ENCODE measurements around the gene LAMA2. TPM values are rescaled to one million over a fixed set of nuclear protein-coding genes. Genes with fewer than 3 reads are reported as not detected.
A peak's percentile ranks its signal among the peaks of the same experiment; 100 is the strongest.

Gene LAMA2
- total RNA-seq, 1 donor from 2014 or later: 185 TPM

GRCh38 chr6:128954308-128955043, 71.5 kb downstream of the LAMA2 start:
- intact Hi-C loops (cut with micrococcal nuclease): no loop called here
- peaks cover 86% of the 10 kb centered on the region for H3K4me1 ChIP-seq
- no peaks in the 10 kb centered on the region for H3K9me3 ChIP-seq (replicated peaks)
- DNase-seq: no peak
- H3K4me3 ChIP-seq: no peak overlapping the region
- H3K36me3 ChIP-seq: no peaks in the 10 kb centered on the region
- no peak overlapping the region for H3K27ac ChIP-seq (replicated peaks)
- H3K27me3 ChIP-seq (ENCODE audit: low read depth): no peaks in the 10 kb centered on the region
- no peak for TF ChIP-seq CTCF (IDR thresholded peaks at IDR 0.05; ENCODE audit: borderline replicate concordance)

GRCh38 chr6:128963561-128963960, 80.6 kb downstream of the LAMA2 start:
- intact Hi-C loops (cut with micrococcal nuclease): no loop called here
- no peak for DNase-seq
- no peaks in the 10 kb centered on the region for H3K9me3 ChIP-seq (replicated peaks)
- no peaks in the 10 kb centered on the region for H3K36me3 ChIP-seq
- H3K4me1 ChIP-seq: peaks cover 58% of the 10 kb centered on the region
- no peak overlapping the region for H3K4me3 ChIP-seq
- no peaks in the 10 kb centered on the region for H3K27me3 ChIP-seq (ENCODE audit: low read depth)
- TF ChIP-seq CTCF (IDR thresholded peaks at IDR 0.05; ENCODE audit: borderline replicate concordance): no peak
- H3K27ac ChIP-seq (replicated peaks): no peak overlapping the region

GRCh38 chr6:128964233-128964755, 81.4 kb downstream of the LAMA2 start:
- Histone ChIP-seq H3K9me3 (replicated peaks) (no peaks in the 10 kb centered on the region), H3K4me1 (peaks cover 52% of the 10 kb centered on the region), H3K36me3 (no peaks in the 10 kb centered on the region), H3K27me3 (ENCODE audit: low read depth) (no peaks in the 10 kb centered on the region), H3K4me3 (no peak overlapping the region), H3K27ac (replicated peaks) (no peak overlapping the region)
- no peak for DNase-seq
- TF ChIP-seq CTCF (IDR thresholded peaks at IDR 0.05; ENCODE audit: borderline replicate concordance): no peak
- intact Hi-C loops (cut with micrococcal nuclease): no loop called here

- TF ChIP-seq CTCF (IDR thresholded peaks at IDR 0.05; ENCODE audit: borderline replicate concordance): no peak
- Histone ChIP-seq H3K4me3 (no peak overlapping the region), H3K27ac (replicated peaks) (peak overlapping the region; percentile 6), H3K9me3 (replicated peaks) (no peaks in the 10 kb centered on the region), H3K27me3 (ENCODE audit: low read depth) (no peaks in the 10 kb centered on the region), H3K36me3 (no peaks in the 10 kb centered on the region), H3K4me1 (peaks cover 49% of the 10 kb centered on the region)
- no peak for DNase-seq
- intact Hi-C loops (cut with micrococcal nuclease): no loop called here
These were observed 81.8 kb downstream of the LAMA2 start for GRCh38 chr6:128964771-128965170.

GRCh38 chr6:128966934-128967333, 84.0 kb downstream of the LAMA2 start:
- H3K9me3 ChIP-seq (replicated peaks): no peaks in the 10 kb centered on the region
- intact Hi-C loops (cut with micrococcal nuclease): no loop called here
- peaks cover 58% of the 10 kb centered on the region for H3K4me1 ChIP-seq
- DNase-seq: no peak
- no peak for TF ChIP-seq CTCF (IDR thresholded peaks at IDR 0.05; ENCODE audit: borderline replicate concordance)
- H3K36me3 ChIP-seq: no peaks in the 10 kb centered on the region
- no peaks in the 10 kb centered on the region for H3K27me3 ChIP-seq (ENCODE audit: low read depth)
- no peak overlapping the region for H3K27ac ChIP-seq (replicated peaks)
- no peak overlapping the region for H3K4me3 ChIP-seq
